T-helper 1 cell (primary cell): ENCODE measurements around the gene MAGI1.

Source experiments
- DNase-seq, 5 donors: peaks; one replicate each; pipeline ENCODE4 v3.0.0-alpha.2; 2012 to 2020

Gene MAGI1

DNA sequence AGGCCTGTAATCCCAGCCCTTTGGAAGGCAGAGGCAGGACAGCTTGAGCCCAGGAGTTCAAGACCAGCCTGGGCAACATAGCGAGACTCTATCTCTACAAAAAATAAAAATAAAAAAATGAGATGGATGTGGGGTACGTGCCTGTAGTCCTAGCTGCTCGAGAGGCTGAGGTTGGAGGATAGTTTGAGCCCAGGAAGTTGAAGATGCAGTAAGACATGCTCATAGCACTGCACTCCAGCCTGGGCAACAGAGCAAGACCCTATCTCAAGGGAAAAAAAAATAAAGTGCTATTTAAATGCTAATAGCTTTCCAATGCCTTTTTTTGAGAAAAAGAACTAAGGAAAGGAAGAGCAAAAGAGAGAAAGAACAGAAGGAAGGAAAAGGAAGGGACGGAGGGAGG lies 94.5 kb downstream of the MAGI1 start:
- DNase-seq: no peak

DNA sequence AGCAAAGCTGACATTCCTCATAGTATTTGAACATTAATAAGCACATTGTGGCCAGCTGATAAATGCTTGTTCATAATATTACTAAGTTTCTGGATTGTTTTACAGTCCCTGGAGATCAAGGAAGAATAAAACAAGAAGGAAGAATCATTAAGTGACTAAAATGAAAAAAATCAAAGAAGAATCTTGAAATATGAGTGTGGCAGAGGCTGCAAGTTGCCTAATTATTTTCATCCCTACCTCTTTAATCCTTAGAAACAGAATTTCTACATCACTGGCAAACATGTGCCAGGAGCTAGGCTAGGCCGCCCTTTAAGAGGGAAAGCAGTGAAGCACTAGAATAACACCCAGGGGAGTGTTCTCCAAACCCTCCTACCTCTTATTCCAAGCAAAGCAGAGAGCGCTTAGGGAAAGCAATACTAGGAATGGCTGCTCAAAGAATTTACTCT lies 98.9 kb downstream of the MAGI1 start:
- no peak for DNase-seq

DNA sequence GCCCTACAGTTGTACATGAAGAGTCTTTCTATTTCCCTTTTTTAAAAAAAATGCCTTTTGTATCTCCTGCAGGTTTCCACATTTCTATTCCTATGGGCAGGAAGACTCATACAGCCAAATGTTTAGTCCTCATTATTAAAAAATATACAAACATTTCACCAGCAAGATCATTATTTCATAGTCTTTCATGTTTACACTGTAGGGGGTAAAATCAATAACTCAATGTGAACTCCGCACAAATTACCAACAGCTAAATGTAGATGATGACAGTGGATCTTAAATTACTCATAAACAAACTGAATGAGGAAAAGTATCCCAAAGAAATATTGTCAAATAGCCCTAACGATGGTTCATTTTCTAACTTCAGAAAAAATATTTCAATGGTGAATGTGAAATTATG lies 99.5 kb downstream of the MAGI1 start:
- DNase-seq: no peak

DNA sequence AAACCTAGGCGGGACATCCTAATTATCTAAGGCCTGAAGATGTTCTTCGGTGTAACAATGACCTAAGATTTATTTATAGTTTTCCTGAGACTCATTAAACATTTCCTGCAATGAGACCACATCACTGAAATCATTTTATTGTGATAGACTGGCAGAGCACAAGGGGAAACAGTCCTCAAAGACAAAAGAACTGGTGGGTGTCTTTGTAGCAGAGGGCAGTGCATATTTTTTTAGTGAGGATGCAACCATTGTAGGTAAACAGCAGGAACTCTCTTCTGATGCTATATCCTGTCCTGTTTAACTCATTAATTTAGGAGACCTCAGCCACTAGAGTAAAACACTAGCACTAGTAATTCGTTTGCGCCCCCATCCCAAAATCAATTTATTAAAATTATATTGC lies 100.0 kb downstream of the MAGI1 start:
- no peak for DNase-seq

DNA sequence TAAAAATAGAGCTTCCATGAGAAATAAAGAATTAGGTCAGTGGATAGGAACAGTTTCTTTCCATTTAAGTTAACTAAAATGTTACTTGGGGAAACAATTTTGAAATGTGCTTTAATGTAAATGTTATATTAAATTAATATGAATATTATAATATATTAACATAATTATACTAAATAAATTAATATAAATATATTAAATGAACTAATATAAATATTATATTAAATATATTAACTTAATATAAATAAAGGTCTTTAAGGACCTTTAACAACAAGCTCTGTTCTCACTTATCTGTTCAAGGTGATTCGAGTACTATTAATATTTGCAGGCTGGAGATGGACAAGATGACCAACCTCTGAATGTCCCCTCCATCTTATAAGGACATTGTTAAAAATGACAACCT lies 100.6 kb downstream of the MAGI1 start:
- no peak for DNase-seq

DNA sequence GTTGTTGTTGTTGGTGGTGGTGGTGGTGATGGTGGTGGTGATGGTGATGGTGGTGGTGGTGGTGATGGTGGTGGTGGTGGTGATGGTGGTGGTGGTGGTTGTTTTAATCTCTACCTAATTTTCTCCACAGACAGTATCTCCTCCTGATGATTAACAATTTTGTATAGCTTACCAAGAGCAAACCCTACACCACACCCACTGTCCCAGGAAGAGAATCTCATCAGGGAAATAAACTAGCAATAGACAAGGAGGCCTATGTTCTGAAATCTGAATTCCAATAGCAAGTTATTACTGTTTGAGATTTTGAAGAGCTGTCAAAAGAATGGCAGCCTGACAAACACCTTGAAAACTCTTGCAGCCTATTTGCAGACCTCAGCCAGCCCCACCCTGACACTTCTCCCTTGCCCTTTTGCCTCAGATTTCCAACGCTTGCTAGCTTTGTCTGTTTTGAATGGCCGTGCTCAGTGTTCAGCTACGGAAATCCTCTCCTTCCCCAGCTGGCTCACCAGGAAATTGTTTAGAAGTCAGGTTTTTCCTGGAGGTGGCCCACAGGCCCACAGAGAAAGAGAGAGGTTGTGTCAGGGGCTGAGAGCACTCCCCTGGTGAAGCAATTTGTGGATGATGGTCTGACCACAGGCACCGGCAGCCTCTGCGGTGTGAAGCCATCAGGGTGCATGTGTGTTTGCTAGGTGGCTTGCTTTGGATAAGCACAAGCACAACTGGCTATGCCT lies 101.6 kb downstream of the MAGI1 start:
- no peak for DNase-seq

DNA sequence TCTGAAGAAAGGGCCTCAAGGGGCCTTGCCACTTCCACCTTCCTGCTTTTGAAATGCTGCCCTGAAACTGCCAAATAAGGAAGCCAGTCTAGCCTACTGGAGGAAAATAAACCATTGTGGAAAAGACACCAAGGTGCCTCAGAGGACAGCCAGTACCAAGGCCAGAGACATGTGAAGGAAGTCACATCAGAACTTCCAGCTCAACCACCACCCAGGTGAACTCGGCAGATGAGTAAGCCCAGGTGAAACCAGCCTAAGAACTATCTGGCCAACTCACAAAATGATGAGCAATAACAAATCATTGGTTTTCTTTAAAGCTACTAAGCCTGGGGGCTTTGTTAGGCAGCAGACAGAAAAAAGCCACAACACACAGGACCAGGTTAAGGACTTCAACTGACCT lies 103.0 kb downstream of the MAGI1 start:
- DNase-seq: no peak

DNA sequence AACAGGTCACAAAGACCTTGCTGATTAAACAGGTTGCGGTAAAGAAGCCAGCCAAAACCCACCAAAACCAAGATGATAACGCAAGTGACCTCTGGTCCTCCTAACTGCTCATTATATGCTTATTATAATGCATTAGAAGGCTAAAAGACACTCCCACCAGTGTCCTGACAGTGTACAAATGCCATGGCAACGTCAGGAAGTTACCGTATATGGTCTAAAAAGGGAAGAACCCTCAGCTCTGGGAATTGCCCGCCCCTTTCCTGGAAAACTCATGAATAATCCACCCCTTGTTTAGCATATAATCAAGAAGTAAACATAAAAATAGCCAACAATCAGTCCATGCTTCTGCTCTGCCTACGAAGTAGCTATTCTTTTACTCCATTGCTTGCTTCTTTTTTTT lies 108.1 kb downstream of the MAGI1 start:
- no peak for DNase-seq

DNA sequence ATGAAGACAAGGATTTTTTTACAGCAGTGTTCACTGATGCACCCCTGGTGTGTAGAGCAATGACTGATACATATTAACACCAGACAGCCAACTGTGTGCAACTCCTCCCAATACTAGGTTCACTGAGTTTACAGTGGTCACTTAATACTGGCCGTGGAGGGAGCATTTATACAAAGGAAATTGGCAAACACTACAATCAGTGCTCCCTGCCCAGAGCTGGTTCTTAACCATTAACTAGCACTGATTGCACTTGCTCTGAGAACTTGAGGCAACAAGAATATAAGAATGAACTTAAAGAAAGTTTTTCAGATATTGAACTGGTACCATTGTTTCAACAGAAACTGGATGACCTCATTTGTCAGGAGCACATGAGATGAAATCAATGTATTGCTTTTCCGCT lies 110.6 kb downstream of the MAGI1 start:
- no peak for DNase-seq

DNA sequence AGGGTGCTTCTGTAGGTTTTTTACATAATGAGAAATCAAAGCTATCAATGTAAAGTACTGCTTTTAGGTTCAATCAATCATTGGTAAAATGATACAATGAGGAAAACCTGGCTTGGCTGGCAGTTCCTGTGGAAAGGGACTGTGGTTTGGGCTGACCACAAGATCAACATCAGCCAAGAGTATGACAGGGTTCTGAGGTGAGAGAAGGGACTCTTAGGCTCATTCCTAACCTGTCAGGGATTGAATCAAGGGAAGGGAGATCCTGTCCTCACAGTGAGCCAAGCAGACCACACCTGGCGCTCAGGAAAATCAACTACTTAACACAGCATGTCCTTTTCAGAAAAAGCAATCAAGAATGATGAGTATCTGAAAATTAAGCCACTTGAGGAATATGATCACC lies 111.1 kb downstream of the MAGI1 start:
- DNase-seq: no peak

DNA sequence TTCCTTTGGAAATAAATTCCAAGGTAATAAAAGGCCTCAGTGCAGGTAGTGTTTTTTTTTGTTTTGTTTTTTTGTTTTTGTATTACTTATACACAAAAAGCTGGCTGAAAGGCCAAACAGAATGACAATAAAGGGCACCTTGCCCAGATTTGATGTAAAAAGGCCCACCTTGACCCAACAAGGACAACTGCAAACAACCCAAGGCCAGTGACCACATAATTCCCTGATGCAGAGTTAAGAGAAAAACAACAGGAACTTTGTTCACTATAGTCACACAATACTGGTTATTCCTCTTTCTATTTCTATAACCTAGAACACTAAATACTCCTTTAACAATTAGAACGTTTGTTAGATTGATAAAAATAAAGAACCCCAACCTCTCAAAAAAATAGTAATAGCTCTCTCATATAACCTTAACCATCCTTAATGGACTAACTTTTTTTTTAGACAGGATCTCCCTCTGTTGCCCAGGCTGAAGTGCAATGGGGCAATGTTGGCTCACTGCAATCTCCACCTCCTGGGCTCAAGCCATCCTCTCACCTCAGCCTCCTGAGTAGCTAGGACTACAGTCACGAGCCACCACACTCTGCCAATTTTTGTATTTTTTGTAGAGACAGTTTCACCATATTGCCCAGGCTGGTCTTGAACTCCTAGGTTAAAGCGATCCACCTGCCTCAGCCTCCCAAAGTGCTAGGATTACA lies 113.3 kb downstream of the MAGI1 start:
- no peak for DNase-seq

DNA sequence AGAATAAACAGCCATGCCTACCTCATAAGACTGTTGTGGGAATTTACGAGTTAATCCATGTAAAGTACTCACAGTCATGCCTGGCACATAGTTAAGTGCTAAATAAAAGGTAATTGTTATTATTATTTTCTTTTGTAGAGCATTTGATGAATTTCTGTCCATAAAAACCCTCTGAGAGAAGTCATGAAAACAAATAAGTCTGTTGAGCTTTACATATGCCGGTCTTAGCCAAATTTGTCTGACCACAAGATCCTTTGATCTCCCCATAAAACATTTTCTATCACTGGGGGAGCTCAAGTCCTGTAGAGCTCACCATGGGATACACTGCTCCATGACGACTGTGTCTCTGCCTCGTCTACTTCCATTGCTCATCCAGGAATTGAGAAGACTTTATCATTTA lies 114.0 kb downstream of the MAGI1 start:
- no peak for DNase-seq

DNA sequence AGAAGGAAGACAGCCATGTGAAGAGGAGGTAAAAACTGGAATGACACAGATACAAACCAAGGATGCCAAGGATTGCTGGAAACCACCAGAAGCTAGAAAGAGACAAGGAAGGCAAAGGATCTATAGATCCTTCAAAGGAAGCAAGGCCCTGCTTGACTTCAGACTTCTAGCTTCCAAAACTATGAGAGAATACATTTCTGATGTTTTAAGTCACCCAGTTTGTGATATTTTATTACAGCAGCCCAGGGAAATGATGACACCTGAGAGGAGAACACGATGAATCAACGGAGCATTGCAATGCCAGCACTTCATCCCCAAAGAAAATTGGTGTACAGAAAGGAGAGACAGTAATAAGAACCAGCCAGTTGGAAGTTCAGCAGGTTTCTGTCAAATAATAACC lies 116.3 kb downstream of the MAGI1 start:
- no peak for DNase-seq

DNA sequence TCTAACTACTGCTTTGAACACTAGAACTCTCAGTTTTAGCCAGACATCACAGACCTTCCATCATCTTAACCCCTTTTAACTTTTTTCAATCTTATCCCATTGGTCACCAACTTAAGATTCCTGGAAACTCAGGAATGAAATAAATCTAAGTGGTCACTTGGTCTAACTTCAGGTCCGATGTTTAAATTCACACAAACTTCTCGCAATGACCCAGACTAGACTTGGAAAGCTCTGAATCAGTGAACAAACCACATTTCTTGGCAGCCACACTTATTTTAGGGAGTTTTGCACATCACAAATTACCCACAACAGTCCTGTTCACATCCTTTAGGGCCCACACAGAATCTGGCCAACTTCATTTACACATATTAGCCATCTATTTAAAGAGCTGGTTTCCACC lies 118.9 kb downstream of the MAGI1 start:
- DNase-seq: no peak

DNA sequence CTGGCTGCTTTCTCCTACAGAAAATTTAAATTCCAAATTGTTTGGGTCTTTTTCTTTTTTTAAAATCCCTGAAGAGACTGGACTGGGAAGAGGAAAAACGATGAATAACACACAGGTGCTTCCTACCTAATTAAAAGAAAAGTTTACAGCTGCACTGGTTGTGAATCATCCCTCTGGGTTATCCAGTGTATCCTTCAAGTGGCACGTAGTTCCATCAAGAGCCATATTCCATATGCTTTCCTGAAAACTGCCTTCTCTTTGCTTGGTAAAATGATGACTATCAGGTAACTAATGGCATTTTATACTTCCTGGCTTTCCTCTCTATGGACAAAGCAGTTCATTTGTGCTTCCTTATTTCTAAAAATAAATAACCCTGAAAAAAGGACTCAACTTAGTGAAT lies 123.2 kb downstream of the MAGI1 start:
- no peak for DNase-seq

DNA sequence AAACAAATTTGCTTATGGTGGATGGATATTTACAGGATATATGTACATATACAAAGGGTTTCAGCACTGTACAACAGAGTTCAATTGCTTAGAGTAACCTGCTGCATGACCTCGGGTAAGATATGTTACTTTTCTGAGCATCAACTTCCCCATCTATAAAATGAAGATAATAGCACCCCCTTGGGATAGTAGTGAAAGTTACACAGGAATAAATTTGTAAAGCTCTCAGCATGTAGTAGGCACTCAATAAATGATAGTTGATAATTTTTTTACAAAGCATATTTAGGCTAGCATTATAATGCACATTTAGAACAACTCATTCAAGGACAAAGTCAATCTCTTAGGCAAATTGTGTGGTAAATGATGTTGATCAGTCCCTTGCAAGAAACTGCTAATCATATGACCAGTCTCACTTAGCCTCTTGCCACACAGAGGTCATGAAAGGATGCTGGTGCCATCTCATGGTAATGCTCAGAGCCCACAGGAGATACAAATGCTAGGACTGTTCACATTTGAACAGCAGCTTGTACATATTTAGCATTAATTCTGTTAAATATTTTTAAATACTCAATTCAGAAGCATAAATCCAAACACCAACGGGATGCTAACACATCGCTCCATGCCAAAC lies 123.9 kb downstream of the MAGI1 start:
- no peak for DNase-seq

DNA sequence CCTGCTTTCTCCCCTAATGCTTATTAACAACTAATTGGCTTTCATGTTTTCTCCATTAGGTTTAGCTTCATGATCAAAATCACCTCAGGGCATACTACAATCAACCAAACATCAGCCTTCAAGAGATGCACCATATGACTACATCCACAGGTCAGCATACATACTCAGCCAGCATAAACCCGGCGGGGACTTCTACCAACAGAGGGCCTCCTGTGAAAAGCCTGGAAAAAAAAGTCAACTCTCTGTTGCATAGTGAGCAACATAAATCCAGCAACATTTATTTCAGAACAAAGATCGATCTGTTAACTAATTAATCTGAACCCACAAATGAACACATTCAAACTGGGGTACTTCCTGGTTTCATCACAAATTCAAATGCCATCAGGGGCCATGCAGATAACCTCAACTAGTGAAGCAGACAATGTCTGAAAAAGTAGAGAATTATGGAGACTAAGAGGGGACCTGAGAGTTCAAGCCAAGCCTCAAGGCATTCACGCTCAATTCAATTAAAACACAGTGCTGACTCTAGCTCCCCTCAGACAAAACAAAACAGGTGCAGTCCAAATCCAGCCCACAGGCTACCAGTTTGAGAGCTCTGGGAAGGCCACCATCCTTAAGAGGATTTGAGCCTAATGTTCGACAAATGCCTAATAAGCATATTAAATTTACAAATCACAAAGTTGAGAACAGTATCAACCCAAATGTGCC lies 124.5 kb downstream of the MAGI1 start:
- DNase-seq: no peak

DNA sequence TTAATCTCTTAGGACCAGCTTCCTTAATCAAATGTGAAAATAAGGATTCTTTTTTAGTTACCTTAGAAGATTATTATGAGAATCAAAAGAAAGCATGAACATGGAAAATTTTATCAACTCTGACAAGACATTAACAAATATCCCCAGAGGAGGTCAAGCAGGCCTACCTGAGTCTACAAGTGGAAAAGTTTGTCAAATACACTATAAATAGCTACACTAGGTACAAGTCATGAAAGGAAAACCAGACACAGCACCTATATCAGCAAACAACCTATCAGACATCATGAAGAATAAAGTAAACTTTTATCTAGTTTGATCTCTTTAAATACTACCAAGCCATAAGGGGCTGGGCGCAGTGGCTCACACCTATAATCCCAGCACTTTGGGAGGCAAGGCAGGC lies 126.1 kb downstream of the MAGI1 start:
- no peak for DNase-seq

DNA sequence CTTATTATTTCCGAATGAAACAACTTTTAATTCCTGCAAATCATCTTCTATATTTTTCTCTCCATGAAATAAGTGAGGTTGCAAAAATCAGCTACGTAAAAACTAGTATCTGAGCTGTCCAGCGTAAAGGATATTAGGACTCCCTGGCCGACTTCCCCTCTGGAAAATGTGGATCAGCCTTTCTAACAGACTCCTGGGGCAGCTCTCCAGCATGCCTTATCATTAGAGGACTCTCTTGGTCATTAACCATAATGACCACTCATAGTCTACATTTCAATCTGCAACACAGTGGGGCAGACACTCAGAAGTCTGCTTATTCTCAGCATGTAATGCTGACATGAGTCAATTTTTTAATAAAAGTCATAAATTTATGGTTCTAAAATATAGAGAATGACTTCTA lies 130.1 kb downstream of the MAGI1 start:
- no peak for DNase-seq

DNA sequence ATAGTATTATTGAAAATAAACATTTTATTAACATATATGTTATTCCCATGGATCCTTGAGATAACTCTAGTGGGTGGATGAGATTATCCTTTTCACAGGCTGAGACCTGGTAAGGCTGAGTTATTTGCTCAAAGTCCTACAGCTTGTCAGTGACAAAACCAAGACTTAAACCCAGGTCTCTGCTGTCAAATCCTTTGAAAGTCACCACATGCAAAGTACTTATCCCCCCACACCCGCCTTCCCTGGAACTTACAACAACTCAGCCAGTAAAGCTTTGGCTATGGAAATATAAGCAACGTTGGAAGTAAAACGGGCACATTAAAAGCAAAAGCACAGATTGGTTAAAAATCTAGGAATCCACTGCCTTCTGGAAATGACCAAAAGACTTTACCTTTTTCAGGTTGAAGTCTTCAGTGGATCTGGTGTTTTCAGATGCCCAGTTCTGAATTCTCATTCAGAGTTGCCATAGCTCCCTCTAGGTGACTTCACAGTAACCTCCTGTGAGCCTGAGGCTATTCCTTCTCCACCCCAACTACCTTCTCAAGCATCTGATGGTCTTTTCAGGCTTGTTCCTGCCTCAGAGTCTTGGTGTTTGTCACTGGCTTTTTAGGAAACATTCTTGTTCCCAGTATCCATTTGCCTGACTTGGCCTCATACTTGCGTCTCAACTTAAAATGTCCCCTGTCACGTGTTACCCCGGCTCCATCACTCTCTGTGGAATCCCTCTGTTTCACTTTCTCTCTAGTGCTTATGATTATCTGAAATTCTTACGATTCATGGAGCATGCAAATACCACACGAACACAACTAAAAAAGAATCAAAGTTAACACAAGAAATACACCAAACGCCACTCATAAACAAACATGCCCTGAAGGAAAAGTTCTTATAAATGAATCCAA lies 131.2 kb downstream of the MAGI1 start:
- DNase-seq: no peak

DNA sequence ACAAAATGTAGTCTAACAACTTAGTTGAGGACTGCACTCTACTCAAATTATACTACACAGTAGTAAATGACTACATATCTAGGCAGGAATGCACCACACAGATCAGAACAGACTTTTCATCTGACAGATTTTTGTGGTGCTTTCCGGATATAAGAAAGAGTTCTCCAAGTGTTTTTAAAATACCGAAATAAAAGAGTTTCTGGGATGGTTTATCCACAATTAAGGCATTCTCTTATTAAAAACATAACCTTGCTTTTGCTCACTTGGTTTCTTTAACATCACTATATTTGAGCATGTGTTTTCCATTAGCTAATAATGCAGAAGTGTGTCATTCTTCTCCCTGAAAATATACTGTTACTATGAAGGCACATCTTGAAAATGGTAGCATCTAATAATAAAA lies 132.9 kb downstream of the MAGI1 start:
- DNase-seq: no peak

DNA sequence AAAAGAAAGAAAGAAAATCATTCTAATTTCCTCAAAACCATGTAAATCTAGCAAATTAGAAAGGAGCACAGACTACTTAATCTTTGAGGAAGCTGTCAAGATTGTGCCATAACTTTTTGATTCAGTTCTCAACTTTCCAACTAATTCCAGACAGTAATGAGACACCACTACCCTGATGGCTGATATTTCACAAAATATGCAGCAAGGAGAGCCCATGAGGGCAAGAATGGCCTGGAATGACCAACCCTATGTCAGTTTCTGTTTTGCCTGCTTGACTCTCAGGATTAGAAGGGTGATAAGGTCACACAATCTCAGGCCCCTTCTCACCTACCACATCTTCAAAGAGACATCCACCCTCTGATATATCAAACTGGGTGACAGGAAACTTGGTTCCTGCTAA lies 134.7 kb downstream of the MAGI1 start:
- DNase-seq: no peak
